ENCODE measurements around the gene PTPRM. TPM values are rescaled to one million over a fixed set of nuclear protein-coding genes. Genes with fewer than 3 reads are reported as not detected.

PTPRM gene
- total and polyA plus RNA-seq, 2 of the 4 experiments (the other 2 are of a cell fraction): 28.3 to 51.2 TPM

- Histone ChIP-seq H2BK20ac (ENCODE audit: low read depth, low read length) (no peak overlapping the region), H3K18ac (ENCODE audit: low read depth, low read length) (no peak overlapping the region), H3K9me3 (ENCODE audit: control insufficient read depth, insufficient read depth, low read length) (no peaks in the 10 kb centered on the region), H3K56ac (ENCODE audit: extremely low read depth, insufficient read depth, low read length) (no peak overlapping the region), H3K4me2 (ENCODE audit: low read depth, low read length) (no peak overlapping the region), H2AK9ac (replicated peaks; ENCODE audit: low read depth, low read length, poor library complexity) (no peak overlapping the region), H3K9me1 (ENCODE audit: insufficient read depth, low read length) (peaks cover 5% of the 10 kb centered on the region; the same call in 1 of the 2 replicates), H3K27ac (ENCODE audit: insufficient read depth, low read length) (no peak overlapping the region), H3K23ac (ENCODE audit: low read depth, low read length) (no peak overlapping the region), H3K4me1 (ENCODE audit: control insufficient read depth, insufficient read depth, low read length) (peaks cover 8% of the 10 kb centered on the region), H4K20me1 (ENCODE audit: insufficient read depth, low read length) (peaks cover 5% of the 10 kb centered on the region; the same call in 1 of the 2 replicates), H4K5ac (ENCODE audit: low read depth, low read length) (no peak overlapping the region), H2BK15ac (ENCODE audit: low read depth, low read length) (no peak overlapping the region), H2BK5ac (ENCODE audit: low read depth, low read length, poor library complexity, severe bottlenecking) (no peak overlapping the region), H2BK120ac (ENCODE audit: low read depth, low read length) (no peak overlapping the region), H3K36me3 (ENCODE audit: control insufficient read depth, insufficient read depth, low read length) (no peaks in the 10 kb centered on the region), H2AK5ac (ENCODE audit: low read depth, low read length) (no peak overlapping the region), H2AFZ (replicated peaks; ENCODE audit: low read length, poor library complexity) (no peak overlapping the region), H3K4ac (ENCODE audit: low read depth, low read length) (no peak overlapping the region), H3K79me1 (ENCODE audit: low read depth in 1 of 2, low read length in 2 of 2) (0 out of 4 replicates have a peak, but pooled peaks cover 0 to 6% of the 10 kb centered on the region in 2 experiments), H4K8ac (ENCODE audit: low read depth in 2 of 2, low read length in 2 of 2) (no peak overlapping the region), H3K9ac (ENCODE audit: low read depth, low read length) (no peak overlapping the region), H4K91ac (ENCODE audit: insufficient read depth, low read depth, low read length) (no peak overlapping the region), H3K4me3 (ENCODE audit: insufficient read depth, low read depth, low read length) (no peak overlapping the region), H3K27me3 (ENCODE audit: control insufficient read depth, insufficient read depth, low read length) (no peaks in the 10 kb centered on the region), H3K14ac (replicated peaks; ENCODE audit: low read depth, low read length) (no peak overlapping the region)
- POLR2A ChIA-PET (ENCODE audit: unreplicated experiment): no interaction called here
- intact Hi-C loops (cut with micrococcal nuclease) (no loop called here), dilution Hi-C loops (cut with HindIII; ENCODE audit: low sequenced_read_pairs, unreplicated experiment) (no loop called here), in situ Hi-C loops (cut with MboI; ENCODE audit: low sequenced_read_pairs) (no loop called here)
- BruUV-seq (replicated peaks): no TSS peak
- WGBS, 2 experiments (ENCODE audit: extremely low coverage in 2 of 2, insufficient read length in 1 of 2): no CpG with 5 or more reads among the region's 1 CpG
- TF ChIP-seq SMC3 (IDR thresholded peaks at IDR 0.05; ENCODE audit: low read depth, low read length) (no peak), RAD21 (IDR thresholded peaks at IDR 0.05; ENCODE audit: low read length) (no peak), USF2 (IDR thresholded peaks at IDR 0.05; ENCODE audit: low read depth, low read length) (no peak), CHD1 (IDR thresholded peaks at IDR 0.05; ENCODE audit: low read depth, low read length) (no peak), POLR2A (IDR thresholded peaks at IDR 0.05; ENCODE audit: low read depth, low read length) (no peak), MAZ (IDR thresholded peaks at IDR 0.05; ENCODE audit: borderline replicate concordance, low read depth, low read length) (no peak), BHLHE40 (IDR thresholded peaks at IDR 0.05; ENCODE audit: low read depth, low read length) (no peak), RFX5 (IDR thresholded peaks at IDR 0.05; ENCODE audit: low read depth, low read length) (no peak), NFE2L2 (IDR thresholded peaks at IDR 0.05; ENCODE audit: low read depth, low read length) (no peak)
- ATAC-seq (ENCODE audit: low read depth) (no peak), DNase-seq (no peak)
- CTCF ChIA-PET: no interaction called here
These were observed 287.9 kb downstream of the PTPRM start for GRCh38 chr18:7855028-7855427.
